Stimulated activated CD4-positive, alpha-beta T cell treated with anti-CD3 and anti-CD28 coated beads, Interleukin-2, amount 100 ng/mL, for 48 hours (primary cell): ENCODE measurements around the gene PSEN1.
"Not testable (repeated sequence)": the region's sequence is repeated elsewhere in the genome, so short reads cannot be mapped to it uniquely, and the experiment has no call there.

ENCODE experiments used
- DNase-seq, 2 donors: peaks; one replicate each; pipeline ENCODE4 v3.0.0-alpha.2; 2020

The PSEN1 gene

DNA sequence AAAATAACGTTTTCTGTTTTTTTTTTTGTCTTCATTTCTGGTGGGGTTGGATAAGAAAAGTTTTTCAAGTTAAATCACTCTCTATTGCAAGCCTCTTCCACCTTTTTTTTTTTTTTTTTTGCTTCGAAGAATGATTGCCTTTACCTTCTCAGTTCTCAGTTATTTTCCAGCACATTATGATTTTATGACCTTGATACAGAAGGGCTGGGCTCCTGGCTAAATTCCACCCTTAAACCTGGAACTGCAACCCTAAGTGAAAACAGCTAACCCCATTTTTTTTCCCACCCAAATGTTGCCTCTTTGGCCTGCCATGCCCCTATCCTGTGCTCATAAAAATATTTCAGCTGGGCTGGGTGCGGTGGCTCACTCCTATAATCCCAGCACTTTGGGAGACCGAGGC, 31.4 kb downstream of the PSEN1 start:
- no peak for DNase-seq

DNA sequence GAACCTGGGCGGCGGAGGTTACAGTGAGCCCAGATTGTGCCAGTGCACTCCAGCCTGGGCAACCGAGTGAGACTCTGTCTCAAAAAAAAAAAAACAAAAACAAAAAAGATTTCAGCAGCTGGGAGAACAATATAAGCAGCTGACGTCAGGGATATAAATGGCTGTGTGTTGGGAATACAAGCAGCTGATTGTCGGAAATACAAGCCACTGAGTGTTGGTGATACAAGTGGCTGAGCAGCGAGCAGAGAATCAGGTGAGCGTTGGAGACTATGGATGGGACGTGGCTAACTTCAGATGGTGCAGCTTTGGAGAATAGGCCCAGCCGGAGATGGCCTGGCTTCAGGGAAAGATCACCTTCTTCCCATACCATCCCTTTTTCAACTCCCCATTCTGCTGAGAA, 32.0 kb downstream of the PSEN1 start:
- no peak for DNase-seq

DNA sequence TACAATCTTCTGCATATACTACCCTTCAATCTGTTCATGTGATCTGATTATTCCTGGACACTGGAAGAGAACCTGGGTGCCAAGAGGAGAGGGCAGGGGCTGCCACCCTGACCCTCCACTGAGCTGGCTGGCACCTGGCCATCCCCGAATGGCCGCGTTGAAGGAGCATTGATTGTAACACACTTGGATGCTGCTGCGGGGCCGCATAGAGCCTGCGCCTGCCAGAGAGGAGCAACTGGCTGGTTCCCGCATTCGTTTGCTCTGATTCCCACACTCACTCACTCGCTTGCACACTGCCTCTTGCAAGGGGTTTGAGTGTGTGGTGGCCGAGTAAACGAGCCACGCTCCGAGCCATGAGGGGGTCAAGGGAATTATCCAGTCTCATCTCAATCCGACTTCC, 32.4 kb downstream of the PSEN1 start:
- DNase-seq, result no peak

DNA sequence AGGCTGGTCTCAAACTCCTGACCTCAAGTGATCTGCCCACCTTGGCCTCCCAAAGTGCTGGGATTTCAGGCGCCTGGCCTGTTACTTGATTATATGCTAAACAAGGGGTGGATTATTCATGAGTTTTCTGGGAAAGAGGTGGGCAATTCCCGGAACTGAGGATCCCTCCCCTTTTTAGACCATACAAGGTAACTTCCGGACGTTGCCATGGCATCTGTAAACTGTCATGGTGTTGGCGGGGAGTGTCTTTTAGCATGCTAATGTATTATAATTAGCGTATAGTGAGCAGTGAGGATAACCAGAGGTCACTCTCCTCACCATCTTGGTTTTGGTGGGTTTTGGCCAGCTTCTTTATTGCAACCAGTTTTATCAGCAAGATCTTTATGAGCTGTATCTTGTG, 33.5 kb downstream of the PSEN1 start:
- not testable (repeated sequence) for DNase-seq

DNA sequence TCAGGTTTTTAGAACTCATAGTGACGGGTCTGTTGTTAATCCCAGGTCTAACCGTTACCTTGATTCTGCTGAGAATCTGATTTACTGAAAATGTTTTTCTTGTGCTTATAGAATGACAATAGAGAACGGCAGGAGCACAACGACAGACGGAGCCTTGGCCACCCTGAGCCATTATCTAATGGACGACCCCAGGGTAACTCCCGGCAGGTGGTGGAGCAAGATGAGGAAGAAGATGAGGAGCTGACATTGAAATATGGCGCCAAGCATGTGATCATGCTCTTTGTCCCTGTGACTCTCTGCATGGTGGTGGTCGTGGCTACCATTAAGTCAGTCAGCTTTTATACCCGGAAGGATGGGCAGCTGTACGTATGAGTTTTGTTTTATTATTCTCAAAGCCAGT, 34.4 kb downstream of the PSEN1 start:
- DNase-seq, result no peak

DNA sequence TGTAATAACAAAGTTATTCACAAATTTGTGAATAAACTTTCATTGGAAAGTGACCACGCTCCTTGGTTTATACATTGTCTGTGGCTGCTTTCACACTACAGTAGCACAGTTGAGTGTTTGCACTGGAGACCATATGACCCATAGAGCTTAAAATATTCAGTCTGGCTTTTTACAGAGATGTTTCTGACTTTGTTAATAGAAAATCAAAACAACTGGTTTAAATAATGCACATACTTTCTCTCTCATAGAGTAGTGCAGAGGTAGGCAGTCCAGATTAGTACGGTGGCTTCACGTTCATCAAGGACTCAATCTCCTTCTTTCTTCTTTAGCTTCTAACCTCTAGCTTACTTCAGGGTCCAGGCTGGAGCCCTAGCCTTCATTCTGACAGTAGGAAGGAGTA, 36.2 kb downstream of the PSEN1 start:
- DNase-seq, result no peak

DNA sequence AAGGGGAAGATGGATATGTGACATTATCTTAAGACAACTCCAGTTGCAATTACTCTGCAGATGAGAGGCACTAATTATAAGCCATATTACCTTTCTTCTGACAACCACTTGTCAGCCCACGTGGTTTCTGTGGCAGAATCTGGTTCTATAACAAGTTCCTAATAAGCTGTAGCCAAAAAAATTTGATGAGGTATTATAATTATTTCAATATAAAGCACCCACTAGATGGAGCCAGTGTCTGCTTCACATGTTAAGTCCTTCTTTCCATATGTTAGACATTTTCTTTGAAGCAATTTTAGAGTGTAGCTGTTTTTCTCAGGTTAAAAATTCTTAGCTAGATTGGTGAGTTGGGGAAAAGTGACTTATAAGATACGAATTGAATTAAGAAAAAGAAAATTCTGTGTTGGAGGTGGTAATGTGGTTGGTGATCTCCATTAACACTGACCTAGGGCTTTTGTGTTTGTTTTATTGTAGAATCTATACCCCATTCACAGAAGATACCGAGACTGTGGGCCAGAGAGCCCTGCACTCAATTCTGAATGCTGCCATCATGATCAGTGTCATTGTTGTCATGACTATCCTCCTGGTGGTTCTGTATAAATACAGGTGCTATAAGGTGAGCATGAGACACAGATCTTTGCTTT, 36.9 kb downstream of the PSEN1 start:
- no peak for DNase-seq

DNA sequence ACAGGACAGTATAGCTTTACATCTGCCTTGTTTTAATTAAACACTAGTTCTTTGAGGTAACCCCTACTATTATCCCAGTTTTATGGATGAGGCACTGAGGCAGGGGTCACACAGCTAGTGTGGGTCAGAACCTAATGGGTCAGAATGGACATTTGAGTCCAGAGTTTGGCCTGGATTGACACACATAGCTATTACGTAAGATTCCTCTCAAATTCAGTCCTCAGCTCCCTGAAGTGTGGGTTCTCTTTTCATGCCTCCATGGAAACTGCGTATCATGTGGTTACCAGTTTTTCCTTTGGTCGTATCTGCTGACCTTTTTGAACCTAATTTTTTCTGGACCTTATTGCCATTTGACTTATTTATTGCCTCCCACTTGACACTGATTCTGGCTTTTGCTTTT, 40.4 kb downstream of the PSEN1 start:
- no peak for DNase-seq

DNA sequence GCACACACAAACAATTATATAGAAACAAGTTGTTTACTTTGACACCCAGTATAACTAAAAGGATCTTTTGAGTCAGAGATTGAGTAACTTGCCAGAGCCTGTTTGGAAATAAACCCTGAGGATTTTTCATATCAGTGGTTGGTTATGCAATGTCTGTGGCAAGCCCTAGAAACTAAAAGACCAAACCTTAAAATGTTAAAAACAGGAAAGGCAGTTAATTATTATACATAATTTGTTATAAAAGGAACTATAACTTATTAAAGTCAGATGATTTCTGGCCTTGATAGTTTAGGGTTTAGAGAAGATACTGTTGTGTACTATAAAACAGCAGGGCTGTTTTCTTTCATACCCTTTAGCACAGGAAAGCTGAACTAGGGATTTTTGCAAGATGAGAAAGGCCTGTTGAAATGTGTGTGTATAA, 44.1 kb downstream of the PSEN1 start:
- no peak for DNase-seq

DNA sequence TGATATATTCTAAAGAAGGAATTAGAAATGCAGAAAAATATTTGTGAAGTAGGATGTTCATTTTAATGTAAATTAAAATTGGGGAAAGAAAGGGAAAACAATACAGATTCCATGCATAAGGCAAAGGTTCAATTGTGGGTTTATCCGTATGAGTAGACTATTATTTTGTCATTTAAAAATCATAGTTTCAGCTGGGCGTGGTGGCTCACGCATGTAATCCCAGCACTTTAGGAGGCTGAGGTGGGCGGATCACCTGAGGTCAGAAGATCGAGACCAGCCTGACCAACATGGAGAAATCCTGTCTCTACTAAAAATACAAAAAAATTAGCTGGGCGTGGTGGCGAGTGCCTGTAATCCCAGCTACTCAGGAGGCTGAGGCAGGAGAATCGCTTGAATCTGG, 44.7 kb downstream of the PSEN1 start:
- DNase-seq, result not testable (repeated sequence)

DNA sequence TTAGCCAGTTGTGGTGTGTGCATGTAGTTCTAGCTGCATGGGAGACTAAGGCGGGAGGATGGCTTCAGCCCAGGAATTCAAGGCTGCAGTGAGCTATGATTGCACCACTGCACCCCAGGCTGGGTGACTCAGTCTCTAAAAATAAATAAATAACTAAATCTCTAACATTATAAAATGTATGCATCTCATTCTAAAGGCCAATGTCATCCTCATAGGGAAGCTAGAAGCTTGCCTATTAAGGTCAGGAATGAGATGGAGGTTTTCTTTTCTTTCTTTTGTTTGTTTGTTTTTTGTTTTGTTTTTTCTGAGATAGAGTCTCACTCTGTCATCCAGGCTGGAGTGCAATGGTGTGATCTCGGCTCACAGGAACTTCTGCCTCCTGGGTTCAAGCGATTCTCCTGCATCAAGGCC, 52.2 kb downstream of the PSEN1 start:
- DNase-seq, result no peak

DNA sequence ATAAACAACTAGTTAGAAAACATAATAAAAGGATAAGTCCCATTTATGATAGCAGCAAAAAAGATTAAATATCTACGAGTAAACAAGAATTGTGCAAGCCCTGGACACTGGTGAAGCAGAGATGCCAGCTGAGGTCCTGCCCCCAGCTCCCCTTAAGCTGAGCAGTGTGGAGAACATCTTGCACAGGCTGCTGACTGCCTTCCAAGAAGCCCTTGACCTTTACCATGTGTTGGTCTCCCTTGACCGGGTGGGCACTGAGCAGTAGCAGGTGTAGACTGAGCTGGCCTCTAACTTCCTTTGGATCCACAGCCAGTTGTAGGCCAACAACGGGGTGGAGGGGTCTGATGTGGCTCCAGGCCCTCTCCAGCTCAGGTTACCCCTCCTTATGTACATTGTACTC, 53.3 kb downstream of the PSEN1 start:
- DNase-seq, result no peak

DNA sequence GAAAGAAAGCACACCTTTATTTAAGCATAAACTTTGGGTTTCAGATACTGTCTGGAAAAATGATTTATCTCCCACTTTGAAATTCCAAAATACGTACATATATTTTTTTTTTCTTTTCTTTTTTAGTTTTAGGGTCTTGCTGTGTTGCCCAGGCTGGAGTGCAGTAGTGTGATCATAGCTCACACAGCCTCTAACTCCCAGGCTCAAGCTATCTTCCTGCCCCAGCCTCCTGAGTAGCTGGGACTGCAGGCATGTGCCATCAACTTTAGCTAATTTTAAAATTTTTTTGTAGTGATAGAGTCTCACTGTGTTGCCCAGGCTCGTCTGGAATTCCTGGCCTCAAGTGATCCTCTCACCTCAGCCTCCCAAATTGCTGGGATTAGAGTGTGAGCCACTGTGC, 55.1 kb downstream of the PSEN1 start:
- no peak for DNase-seq

DNA sequence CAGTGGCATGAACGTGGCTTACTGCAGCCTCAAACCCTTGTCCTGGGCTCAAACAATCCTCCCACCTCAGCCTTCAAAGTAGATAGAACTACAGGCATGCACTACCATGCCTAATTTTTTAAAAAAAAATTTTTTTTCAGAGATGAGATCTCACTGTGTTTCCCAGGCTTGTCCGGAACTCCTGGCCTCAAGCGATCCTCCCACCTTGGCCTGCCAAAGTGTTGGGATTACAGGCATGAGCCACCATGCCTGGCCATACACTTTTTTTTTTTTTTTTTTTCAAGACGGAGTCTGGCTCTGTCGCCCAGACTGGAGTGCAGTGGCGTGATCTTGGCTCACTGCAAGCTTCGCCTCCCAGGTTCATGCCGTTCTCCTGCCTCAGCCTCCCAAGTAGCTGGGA, 58.0 kb downstream of the PSEN1 start:
- not testable (repeated sequence) for DNase-seq

DNA sequence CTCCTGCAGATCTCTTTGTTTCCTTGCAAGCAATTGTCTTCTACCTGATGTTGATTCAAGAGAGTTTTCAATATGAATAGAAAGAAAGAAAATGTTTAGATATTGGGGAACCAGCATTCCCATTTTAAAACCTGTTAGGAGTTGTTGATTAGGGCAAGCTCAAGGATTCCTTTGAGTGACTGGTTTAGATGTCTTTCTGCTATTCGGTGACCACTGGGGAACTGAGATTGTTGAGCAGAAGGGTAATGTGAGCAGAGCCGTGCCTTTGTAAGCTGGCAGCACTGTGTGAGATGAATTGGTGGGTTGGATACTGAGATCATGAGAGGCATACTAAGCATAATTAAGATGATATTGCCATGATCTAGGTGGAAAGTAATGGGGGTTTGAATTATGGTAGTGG, 61.9 kb downstream of the PSEN1 start:
- no peak for DNase-seq

DNA sequence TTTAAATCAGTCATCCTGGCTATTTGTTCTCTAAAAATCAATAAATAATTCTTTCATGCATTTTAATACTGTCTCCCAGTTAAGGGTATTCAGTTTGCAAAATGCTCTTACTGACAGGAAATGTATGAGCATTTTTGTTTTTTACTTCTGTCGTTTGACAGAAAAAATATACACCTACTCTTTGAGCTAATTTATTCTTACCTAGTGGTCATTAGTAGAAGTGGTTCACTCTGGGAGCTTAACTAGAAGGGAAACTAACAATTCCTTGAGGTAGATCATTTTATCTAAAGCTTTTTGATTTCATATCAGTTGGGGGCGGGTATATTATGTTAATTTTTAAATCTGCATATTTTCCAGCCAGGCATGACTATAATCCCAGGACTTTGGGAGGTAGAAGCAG, 67.2 kb downstream of the PSEN1 start:
- DNase-seq, result no peak

DNA sequence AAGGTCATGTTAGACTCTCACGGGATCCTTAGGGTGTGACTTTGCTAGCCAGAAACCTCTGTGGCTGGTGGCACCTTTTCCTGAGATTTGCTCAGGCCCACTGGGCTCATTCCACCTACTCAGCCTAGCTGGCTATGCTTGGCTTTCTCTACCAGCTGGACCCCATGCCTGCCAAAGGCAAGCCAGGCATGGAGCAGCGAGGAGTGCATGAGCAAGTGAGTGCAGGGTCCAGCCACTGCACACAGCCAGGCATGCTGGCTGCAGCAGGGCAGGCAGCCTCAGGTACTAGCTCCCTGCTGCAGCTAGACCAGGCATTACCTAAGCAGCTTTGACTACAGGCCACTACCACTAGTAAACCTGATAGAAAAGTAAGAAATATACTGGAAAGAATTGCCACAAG, 71.3 kb downstream of the PSEN1 start:
- no peak for DNase-seq

DNA sequence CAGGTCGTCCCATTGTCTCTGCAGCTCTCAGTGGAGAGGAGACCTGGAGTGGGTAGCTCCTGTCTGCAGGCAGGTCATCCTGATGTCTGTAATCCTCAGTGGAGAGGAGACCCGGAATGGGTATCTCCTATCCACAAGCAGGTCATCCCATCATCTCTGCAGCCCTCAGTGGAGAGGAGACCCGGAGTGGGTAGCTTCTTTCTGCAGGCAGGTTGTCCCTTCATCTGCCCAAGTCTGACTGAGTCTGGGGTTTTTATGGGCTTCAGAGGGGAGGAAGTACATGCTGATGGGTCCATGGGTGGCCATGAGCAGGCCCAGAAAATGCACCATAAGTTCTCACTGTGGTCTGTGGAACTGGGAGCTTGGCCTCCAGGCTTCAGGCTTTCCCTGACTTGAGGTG, 72.1 kb downstream of the PSEN1 start:
- no peak for DNase-seq

DNA sequence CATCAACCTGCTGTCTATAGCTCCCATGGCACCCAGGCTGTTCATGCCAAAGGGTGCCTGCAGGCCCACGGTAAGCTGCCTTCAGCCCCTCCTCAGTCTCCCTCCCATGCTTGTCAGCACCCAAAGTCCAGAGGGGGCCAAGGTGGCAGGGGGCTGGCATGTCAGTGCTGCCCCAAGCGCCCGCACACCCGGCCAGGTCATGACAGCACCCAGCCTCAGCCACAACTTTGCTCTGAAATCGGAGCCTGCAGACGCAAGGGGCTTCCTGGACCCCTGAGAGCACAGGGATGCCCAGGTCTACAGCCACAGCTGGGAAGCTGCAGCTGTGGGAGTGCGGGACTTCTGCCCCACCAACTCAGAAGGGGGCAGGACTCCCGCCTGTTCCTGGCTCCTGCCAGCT, 72.5 kb downstream of the PSEN1 start:
- no peak for DNase-seq

DNA sequence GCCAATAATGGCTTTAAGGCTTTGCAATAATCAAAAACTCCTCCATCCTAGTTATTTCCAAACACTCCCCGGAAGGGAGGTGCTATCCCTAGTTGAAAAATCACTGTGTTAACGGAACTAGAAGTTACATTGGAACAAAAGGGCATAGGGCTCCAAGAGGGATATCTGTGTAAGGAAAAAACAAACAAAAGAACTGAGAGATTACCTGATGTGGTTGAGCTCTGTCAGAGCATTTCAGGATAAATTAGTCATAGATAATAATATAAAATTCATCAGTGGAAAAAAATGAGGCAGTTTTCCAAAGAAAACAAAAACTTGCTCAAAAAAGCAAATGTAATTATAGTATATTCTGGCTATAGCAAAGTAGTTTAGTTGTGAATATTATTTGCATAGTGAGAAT, 73.6 kb downstream of the PSEN1 start:
- DNase-seq, result no peak

DNA sequence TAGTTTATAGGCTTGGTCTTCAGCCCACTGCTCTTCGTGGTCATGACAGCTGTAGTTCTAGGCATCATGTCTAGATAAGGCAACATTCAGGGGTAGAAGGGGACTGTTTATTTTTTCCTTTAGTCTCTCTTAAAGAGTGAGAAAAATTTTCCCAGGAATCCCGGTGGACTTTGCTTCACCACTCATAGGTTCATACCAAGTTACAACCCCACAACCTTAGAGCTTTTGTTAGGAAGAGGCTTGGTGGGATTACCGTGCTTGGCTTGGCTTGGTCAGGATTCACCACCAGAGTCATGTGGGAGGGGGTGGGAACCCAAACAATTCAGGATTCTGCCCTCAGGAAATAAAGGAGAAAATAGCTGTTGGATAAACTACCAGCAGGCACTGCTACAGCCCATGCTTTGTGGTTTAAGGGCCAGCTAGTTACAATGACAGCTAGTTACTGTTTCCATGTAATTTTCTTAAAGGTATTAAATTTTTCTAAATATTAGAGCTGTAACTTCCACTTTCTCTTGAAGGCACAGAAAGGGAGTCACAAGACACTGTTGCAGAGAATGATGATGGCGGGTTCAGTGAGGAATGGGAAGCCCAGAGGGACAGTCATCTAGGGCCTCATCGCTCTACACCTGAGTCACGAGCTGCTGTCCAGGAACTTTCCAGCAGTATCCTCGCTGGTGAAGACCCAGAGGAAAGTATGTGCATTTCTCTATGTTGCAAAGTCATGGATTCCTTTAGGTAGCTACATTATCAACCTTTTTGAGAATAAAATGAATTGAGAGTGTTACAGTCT, 75.1 kb downstream of the PSEN1 start:
- DNase-seq, result no peak

DNA sequence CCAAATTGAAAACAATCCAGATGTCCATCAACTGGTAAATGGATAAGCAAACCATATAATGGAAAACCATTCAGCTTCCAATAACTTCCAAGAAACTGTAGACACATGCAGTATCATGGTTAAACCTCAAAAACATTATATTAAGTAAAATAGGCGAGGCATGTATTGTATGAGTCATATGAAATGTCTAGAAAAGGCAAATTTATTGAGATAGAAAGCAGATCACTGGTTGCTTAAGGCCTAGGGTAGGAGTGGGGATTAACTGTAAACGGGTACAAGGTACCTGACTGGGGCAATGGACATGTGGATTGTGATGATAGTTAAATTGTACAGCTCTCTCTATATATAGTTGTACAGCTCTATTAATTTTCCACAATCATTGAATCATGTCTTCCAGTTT, 79.7 kb downstream of the PSEN1 start:
- no peak for DNase-seq

DNA sequence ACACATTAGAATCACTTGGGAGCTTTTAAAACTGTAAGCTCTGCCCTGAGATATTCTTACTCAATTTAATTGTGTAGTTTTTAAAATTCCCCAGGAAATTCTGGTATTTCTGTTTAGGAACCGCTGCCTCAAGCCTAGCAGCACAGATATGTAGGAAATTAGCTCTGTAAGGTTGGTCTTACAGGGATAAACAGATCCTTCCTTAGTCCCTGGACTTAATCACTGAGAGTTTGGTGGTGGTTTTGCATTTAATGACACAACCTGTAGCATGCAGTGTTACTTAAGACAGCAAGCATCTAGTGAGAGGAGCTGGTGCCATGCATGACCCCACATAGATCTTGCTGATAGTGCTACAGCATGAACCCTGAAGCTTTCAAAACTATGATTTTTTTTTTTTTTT, 81.1 kb downstream of the PSEN1 start:
- DNase-seq, result no peak

DNA sequence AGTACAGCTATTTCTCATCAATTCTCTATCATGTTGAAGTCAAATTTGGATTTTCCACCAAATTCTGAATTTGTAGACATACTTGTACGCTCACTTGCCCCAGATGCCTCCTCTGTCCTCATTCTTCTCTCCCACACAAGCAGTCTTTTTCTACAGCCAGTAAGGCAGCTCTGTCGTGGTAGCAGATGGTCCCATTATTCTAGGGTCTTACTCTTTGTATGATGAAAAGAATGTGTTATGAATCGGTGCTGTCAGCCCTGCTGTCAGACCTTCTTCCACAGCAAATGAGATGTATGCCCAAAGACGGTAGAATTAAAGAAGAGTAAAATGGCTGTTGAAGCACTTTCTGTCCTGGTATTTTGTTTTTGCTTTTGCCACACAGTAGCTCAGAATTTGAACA, 83.8 kb downstream of the PSEN1 start:
- no peak for DNase-seq

DNA sequence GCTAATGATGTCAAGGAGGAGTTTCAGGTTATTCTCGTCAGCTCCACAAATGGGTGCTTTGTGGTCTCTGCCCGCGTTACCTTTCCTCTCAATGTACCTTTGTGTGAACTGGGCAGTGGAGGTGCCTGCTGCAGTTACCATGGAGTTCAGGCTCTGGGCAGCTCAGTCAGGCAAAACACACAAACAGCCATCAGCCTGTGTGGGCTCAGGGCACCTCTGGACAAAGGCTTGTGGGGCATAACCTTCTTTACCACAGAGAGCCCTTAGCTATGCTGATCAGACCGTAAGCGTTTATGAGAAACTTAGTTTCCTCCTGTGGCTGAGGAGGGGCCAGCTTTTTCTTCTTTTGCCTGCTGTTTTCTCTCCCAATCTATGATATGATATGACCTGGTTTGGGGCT, 84.3 kb downstream of the PSEN1 start:
- no peak for DNase-seq
